Stomach (tissue), 9 donors: ENCODE results near the gene IRAK1. TPM values are rescaled to one million over a fixed set of nuclear protein-coding genes. Genes with fewer than 3 reads are reported as not detected.

ENCODE experiments used
- DNase-seq, 2 donors: peaks; one replicate each; pipeline versions ENCODE4 v3.0.0 to v3.0.0-alpha.2; 2013 to 2019
- H3K27ac ChIP-seq, 5 donors: fragments of 200-600 bp in 4 of 5; sonication (generic) in 4 of 5; one replicate each; pipeline ENCODE4 v1.5.1; 2013 to 2019; ENCODE audit warnings: mild to moderate bottlenecking in 1 of 5, moderate library complexity in 1 of 5
- H3K27me3 ChIP-seq, 3 donors: fragments of 200-600 bp; sonication (generic); one replicate each; pipeline ENCODE4 v1.5.1; 2017 to 2019; ENCODE audit warnings: mixed run types in 1 of 3
- H3K36me3 ChIP-seq, 4 donors: fragments of 200-600 bp; sonication (generic); 1 replicate in 3 of 4; 2 replicates in 1 of 4; pipeline ENCODE4 v1.5.1; 2016 to 2019
- H3K4me1 ChIP-seq, 4 donors: fragments of 200-600 bp; sonication (generic); one replicate each; pipeline ENCODE4 v1.5.1; 2016 to 2019
- H3K4me3 ChIP-seq, 4 donors: fragments of 200-600 bp; sonication (generic) in 3 of 4; one replicate each; pipeline ENCODE4 v1.5.1; 2016 to 2019; ENCODE audit warnings: mild to moderate bottlenecking in 1 of 4
- H3K9me3 ChIP-seq, 4 donors: fragments of 200-600 bp; sonication (generic); one replicate each; pipeline ENCODE4 v1.5.1; 2016 to 2019
- EP300 ChIP-seq: sonication (generic); formaldehyde crosslinking; IDR thresholded peaks from one replicate; pipeline ENCODE4 v1.6.1; 2017; ENCODE audit warnings: antibody characterized with exemption
- POLR2A ChIP-seq, 4 donors: fragments of 450-650 bp; IDR thresholded peaks; one replicate each; pipeline ENCODE4 v1.6.1; 2016; ENCODE audit warnings: antibody characterized with exemption in 4 of 4, control low read depth in 2 of 4, mild to moderate bottlenecking in 1 of 4, moderate library complexity in 1 of 4
- POLR2AphosphoS5 ChIP-seq, 3 donors: sonication (generic); formaldehyde crosslinking; IDR thresholded peaks; one replicate each; pipeline ENCODE4 v1.6.1; 2016; ENCODE audit warnings: antibody characterized with exemption in 3 of 3
- WGBS, 5 donors: extraction: QIAGEN DNeasy Blood & Tissue Kit in 3 of 5; methylation state at CpG; one replicate each; pipeline versions ENCODE4 v1.1.5 to v1.1.7; 2013 to 2018; 5-methylcytosine and 5-hydroxymethylcytosine counted together
- intact Hi-C: fragments of 100-400 bp; cut with DNase I; formaldehyde crosslinking; loops from one replicate; pipeline ENCODE4 v1.15.1; 2023; ENCODE audit warnings: low total_unique reads
- polyA plus RNA-seq, 3 donors: library from polyadenylated mRNA; stranded (reverse); fragments of 200-250 nt; gene quantifications; one replicate each; pipeline ENCODE4 v1.2.3, GENCODE V29; 2013
- total RNA-seq, 5 donors: library from RNA; depleted of rRNA; stranded (reverse); fragments of >200 nt; gene quantifications; one replicate each; pipeline versions ENCODE4 v1.1.0 to v1.2.3, GENCODE V29; 2014 to 2016
- TF ChIP-seq, protein P1 (sequence below), 7 experiments: fragments of 450-650 bp in 4 of 7; fragments of 200-600 bp in 3 of 7; sonication (generic) in 3 of 7; IDR thresholded peaks; one replicate each; pipeline ENCODE4 v1.5.1; 2016 to 2019; ENCODE audit warnings: antibody characterized with exemption in 7 of 7, control low read depth in 2 of 7, mild to moderate bottlenecking in 1 of 7
- donor health status: healthy with polysubstance abuse.
- donor health status: Bipolar disorder and iron deficiency.
- donor health status: healthy.

The IRAK1 gene
- total and polyA plus RNA-seq, 8 donors: 25.5 to 211 (median 66.9) TPM

DNA sequence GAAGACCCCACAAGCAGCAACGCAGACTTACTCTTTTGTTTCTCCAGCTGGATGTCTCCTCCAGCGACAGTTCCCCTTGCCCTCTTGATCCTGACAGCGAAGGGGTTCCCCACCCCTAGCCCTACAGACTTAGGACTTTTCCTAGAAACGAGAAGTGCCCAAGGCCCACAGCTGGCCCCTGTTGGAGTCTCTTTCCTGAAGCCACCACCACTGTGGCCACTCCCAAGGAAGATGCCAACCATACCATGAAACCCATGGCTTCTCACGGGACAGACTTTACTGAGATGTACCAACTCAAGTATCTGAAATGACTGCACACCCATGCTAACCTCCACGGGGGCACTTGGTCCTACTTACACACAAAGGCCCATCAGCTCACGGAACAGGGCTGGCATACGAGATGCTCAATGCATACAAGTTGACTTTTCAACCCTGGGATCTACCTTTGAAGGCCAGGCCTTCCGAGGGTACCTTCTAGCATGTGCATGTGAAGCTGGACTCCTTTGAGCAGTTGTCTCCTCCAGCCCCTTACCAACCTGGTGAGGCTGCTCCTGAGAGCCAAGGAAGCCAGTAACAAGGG lies 924 bp upstream of the IRAK1 start:
- WGBS, 5 donors: 22 to 74% (median 56%) methylated on average over 5 to 9 of the region's 9 CpGs
- H3K27ac ChIP-seq: peak overlapping the region; percentile 85 to 96 (median 86)
- DNase-seq: no peak
- H3K36me3 ChIP-seq: peaks cover 0 to 26% (median 21%) of the 10 kb centered on the region in 4 donors
- peak overlapping the region; percentile 49 to 62 (median 57) for H3K4me3 ChIP-seq
- H3K4me1 ChIP-seq: peaks cover 5 to 54% (median 34%) of the 10 kb centered on the region in 4 donors
- TF ChIP-seq EP300 (no peak), POLR2AphosphoS5 (IDR thresholded peaks at IDR 0.05) (no peak), POLR2A (IDR thresholded peaks at IDR 0.05) (no peak)
- TF ChIP-seq, protein P1, sequence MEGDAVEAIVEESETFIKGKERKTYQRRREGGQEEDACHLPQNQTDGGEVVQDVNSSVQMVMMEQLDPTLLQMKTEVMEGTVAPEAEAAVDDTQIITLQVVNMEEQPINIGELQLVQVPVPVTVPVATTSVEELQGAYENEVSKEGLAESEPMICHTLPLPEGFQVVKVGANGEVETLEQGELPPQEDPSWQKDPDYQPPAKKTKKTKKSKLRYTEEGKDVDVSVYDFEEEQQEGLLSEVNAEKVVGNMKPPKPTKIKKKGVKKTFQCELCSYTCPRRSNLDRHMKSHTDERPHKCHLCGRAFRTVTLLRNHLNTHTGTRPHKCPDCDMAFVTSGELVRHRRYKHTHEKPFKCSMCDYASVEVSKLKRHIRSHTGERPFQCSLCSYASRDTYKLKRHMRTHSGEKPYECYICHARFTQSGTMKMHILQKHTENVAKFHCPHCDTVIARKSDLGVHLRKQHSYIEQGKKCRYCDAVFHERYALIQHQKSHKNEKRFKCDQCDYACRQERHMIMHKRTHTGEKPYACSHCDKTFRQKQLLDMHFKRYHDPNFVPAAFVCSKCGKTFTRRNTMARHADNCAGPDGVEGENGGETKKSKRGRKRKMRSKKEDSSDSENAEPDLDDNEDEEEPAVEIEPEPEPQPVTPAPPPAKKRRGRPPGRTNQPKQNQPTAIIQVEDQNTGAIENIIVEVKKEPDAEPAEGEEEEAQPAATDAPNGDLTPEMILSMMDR (IDR thresholded peaks at IDR 0.05): no peak
- H3K9me3 ChIP-seq: no peaks in the 10 kb centered on the region
- peaks cover 0 to 5% (median 0%) of the 10 kb centered on the region in 3 donors for H3K27me3 ChIP-seq
- intact Hi-C loops: no loop called here

DNA sequence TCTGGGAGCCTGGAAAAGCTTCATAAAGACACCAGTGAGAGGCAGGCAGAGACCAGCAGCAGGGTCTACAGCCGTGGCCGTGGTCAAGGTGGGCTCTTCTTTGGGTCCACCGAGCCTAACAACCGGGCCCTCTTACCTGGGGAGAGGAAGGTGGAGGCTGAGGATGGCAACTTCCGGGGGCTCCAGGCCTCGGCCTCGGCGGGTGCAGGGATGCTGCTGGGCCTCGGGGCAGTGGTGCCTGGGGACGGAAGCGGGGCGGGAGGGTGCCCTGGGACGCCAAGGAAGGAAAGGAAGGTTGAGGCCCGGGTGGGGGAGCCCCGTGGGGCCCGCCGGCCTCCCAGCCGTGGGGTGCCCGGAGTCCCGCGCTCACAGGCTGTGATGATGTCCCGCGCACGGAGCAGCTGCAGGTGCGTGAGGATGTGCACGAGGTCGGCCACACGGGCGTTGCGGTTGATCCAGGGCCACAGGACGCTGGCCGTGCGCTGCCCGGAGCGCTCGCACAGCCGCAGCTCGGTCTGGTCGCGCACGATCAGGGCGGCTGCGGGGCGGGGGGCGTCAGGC lies 561 bp downstream of the IRAK1 start:
- DNase-seq: peak in 1 of 2 donors; percentile 36
- Histone ChIP-seq H3K27me3 (peaks cover 0 to 5% (median 0%) of the 10 kb centered on the region in 3 donors), H3K9me3 (no peaks in the 10 kb centered on the region), H3K4me1 (peaks cover 5 to 52% (median 31%) of the 10 kb centered on the region in 4 donors), H3K36me3 (peaks cover 0 to 35% (median 30%) of the 10 kb centered on the region in 4 donors), H3K27ac (peak overlapping the region; percentile 60 to 96 (median 77)), H3K4me3 (peak overlapping the region; percentile 53 to 62 (median 58))
- 1 to 46% (median 4%) methylated on average over 5 to 44 of the region's 45 CpGs for WGBS, 5 donors
- intact Hi-C loops: no loop called here
- TF ChIP-seq, protein P1 (IDR thresholded peaks at IDR 0.05): no peak
- no peak for TF ChIP-seq POLR2A (IDR thresholded peaks at IDR 0.05)
- no peak for TF ChIP-seq EP300
- TF ChIP-seq POLR2AphosphoS5 (IDR thresholded peaks at IDR 0.05): no peak

DNA sequence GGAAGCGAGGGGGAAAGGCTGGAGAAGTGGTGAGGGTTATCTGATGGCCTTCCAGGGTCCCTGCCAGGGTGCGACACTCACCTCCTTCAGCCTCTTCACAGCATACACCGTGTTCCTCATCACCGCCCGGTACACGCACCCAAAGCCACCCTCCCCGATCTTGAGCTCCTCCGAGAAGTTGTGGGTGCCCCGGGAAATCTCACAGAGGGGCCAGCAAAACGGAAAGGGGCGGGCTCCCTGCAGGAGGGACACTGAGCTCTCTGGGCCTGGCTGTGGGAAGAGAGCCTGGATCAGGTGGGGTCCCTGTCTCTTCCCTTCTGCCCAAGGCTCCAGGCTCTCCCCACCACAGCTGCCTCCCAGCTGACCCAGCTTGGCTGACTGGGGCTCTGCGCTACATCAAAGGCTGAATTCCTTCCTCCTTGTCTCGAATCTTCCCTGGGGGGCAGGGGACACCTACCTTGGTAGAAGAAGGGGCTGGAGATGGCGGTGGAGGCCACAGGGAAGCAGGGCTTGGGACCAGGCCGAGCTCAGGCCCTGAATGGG lies 1.1 kb downstream of the IRAK1 start:
- Histone ChIP-seq H3K9me3 (no peaks in the 10 kb centered on the region), H3K36me3 (peaks cover 0 to 36% (median 30%) of the 10 kb centered on the region in 4 donors), H3K4me1 (peaks cover 5 to 50% (median 34%) of the 10 kb centered on the region in 4 donors), H3K27ac (peak overlapping the region; percentile 60 to 96 (median 77)), H3K27me3 (peaks cover 0 to 5% (median 0%) of the 10 kb centered on the region in 3 donors), H3K4me3 (peak overlapping the region; percentile 53 to 62 (median 58))
- 53 to 70% (median 63%) methylated on average over 13 to 15 of the region's 15 CpGs; no CpG with 5 or more reads in 1 of the 5 donors for WGBS, 5 donors
- intact Hi-C loops: no loop called here
- no peak for DNase-seq
- TF ChIP-seq POLR2AphosphoS5 (IDR thresholded peaks at IDR 0.05) (no peak), POLR2A (IDR thresholded peaks at IDR 0.05) (no peak), EP300 (no peak)
- TF ChIP-seq, protein P1 (IDR thresholded peaks at IDR 0.05): no peak

DNA sequence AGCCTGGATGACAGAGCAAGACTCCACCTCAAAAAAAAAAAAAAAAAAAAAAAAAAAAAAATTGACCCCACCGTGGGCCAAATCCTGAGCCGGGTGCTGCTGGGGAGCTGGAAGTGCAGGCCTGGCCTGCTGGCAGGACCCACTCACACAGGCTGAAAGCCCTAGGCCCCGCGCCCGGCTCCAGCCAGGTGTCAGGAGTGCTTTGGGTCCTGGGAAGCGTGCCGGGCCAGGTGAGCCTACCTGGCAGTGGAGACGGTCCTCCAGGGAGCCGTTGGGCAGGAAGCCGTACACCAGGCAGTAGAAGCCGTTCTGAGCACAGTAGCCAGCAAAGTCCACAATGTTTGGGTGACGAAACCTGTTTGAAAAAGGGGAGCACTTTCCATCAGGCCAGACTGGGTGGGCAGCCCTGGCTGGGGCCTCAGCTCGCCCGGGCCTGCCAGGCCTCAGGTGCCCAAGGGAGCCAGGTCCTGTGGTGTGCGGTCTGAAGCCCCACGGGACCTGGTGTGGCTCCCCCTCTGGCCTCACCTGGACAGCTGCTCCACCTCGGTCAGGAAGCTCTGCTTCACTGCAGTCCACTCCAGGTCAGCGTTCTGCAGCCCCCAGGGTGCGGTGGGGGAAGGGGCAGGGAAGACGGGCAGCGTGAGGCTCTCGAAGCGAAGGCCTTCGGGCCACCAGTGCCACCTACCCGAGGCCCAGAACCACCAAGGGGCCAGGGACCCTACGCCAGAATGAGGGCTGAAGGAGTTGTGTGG lies 1.8 kb downstream of the IRAK1 start:
- Histone ChIP-seq H3K27me3 (peaks cover 0 to 5% (median 0%) of the 10 kb centered on the region in 3 donors), H3K4me1 (peaks cover 5 to 53% (median 36%) of the 10 kb centered on the region in 4 donors), H3K36me3 (peaks cover 0 to 42% (median 31%) of the 10 kb centered on the region in 4 donors), H3K27ac (peak overlapping the region in 3 of 5 donors; percentile 9 to 96 (median 73)), H3K4me3 (peak overlapping the region in 3 of 4 donors; percentile 54 to 62 (median 61)), H3K9me3 (no peaks in the 10 kb centered on the region)
- DNase-seq: no peak
- WGBS, 5 donors: 73 to 90% (median 83%) methylated on average over 11 to 26 of the region's 26 CpGs
- TF ChIP-seq, protein P1 (IDR thresholded peaks at IDR 0.05): no peak
- intact Hi-C loops: no loop called here
